Cardiac muscle cell (in vitro differentiated cells and primary cell): ENCODE measurements around the gene TTR. TPM values are rescaled to one million over a fixed set of nuclear protein-coding genes. Genes with fewer than 3 reads are reported as not detected.

Source experiments
- DNase-seq, 2 donors: peaks; one replicate each; pipeline versions ENCODE4 v3.0.0 to v3.0.0-alpha.2; 2010 to 2017; ENCODE audit warnings: low read depth in 1 of 2, low spot score in 1 of 2
- H3K27ac ChIP-seq: fragments of 200-600 bp; sonication (generic); 2 replicates; pipeline ENCODE4 v1.5.1; 2016
- H3K27me3 ChIP-seq: fragments of 200-600 bp; sonication (generic); 2 replicates; pipeline ENCODE4 v1.6.0; 2016; ENCODE audit warnings: control low read depth
- H3K36me3 ChIP-seq: fragments of 200-600 bp; sonication (generic); 2 replicates; pipeline ENCODE4 v1.5.1; 2016; ENCODE audit warnings: control low read depth
- H3K4me1 ChIP-seq: fragments of 200-600 bp; sonication (generic); 2 replicates; pipeline ENCODE4 v1.8.1; 2017; ENCODE audit warnings: low read depth, mild to moderate bottlenecking, mixed run types
- H3K4me3 ChIP-seq: fragments of 200-600 bp; sonication (generic); 2 replicates; pipeline ENCODE4 v1.5.1; 2016; ENCODE audit warnings: mild to moderate bottlenecking
- H3K9me3 ChIP-seq: fragments of 200-600 bp; sonication (generic); 2 replicates; pipeline ENCODE4 v1.5.1; 2017; ENCODE audit warnings: low read depth, mild to moderate bottlenecking, control low read depth
- polyA plus RNA-seq: library from polyadenylated mRNA; unstranded; fragments of >200 nt; fragmentation: Nextera tagmentation; extraction: Ambion mirVana; gene quantifications from 2 replicates; pipeline ENCODE4 v1.2.1, GENCODE V29; 2016
- total RNA-seq: library from RNA; depleted of rRNA; stranded (reverse); fragments of >200 nt; gene quantifications from 2 replicates; pipeline ENCODE4 v1.2.3, GENCODE V29; 2016
- TF ChIP-seq, protein P1 (sequence below): IDR thresholded peaks from 2 replicates; pipeline ENCODE4 v1.5.1; 2012; ENCODE audit warnings: low read depth, mild to moderate bottlenecking, low read length

Gene TTR
- total and polyA plus RNA-seq, 2 experiments from 2014 or later, result 0.98 to 2.7 TPM

DNA sequence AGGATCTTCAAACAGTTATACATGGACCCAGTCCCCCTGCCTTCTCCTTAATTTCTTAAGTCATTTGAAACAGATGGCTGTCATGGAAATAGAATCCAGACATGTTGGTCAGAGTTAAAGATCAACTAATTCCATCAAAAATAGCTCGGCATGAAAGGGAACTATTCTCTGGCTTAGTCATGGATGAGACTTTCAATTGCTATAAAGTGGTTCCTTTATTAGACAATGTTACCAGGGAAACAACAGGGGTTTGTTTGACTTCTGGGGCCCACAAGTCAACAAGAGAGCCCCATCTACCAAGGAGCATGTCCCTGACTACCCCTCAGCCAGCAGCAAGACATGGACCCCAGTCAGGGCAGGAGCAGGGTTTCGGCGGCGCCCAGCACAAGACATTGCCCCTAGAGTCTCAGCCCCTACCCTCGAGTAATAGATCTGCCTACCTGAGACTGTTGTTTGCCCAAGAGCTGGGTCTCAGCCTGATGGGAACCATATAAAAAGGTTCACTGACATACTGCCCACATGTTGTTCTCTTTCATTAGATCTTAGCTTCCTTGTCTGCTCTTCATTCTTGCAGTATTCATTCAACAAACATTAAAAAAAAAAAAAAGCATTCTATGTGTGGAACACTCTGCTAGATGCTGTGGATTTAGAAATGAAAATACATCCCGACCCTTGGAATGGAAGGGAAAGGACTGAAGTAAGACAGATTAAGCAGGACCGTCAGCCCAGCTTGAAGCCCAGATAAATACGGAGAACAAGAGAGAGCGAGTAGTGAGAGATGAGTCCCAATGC is 4.6 kb downstream of the TTR start:
- TF ChIP-seq, protein P1, sequence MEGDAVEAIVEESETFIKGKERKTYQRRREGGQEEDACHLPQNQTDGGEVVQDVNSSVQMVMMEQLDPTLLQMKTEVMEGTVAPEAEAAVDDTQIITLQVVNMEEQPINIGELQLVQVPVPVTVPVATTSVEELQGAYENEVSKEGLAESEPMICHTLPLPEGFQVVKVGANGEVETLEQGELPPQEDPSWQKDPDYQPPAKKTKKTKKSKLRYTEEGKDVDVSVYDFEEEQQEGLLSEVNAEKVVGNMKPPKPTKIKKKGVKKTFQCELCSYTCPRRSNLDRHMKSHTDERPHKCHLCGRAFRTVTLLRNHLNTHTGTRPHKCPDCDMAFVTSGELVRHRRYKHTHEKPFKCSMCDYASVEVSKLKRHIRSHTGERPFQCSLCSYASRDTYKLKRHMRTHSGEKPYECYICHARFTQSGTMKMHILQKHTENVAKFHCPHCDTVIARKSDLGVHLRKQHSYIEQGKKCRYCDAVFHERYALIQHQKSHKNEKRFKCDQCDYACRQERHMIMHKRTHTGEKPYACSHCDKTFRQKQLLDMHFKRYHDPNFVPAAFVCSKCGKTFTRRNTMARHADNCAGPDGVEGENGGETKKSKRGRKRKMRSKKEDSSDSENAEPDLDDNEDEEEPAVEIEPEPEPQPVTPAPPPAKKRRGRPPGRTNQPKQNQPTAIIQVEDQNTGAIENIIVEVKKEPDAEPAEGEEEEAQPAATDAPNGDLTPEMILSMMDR, result no peak
- DNase-seq, result no peak
- no peak overlapping the region for H3K27ac ChIP-seq

DNA sequence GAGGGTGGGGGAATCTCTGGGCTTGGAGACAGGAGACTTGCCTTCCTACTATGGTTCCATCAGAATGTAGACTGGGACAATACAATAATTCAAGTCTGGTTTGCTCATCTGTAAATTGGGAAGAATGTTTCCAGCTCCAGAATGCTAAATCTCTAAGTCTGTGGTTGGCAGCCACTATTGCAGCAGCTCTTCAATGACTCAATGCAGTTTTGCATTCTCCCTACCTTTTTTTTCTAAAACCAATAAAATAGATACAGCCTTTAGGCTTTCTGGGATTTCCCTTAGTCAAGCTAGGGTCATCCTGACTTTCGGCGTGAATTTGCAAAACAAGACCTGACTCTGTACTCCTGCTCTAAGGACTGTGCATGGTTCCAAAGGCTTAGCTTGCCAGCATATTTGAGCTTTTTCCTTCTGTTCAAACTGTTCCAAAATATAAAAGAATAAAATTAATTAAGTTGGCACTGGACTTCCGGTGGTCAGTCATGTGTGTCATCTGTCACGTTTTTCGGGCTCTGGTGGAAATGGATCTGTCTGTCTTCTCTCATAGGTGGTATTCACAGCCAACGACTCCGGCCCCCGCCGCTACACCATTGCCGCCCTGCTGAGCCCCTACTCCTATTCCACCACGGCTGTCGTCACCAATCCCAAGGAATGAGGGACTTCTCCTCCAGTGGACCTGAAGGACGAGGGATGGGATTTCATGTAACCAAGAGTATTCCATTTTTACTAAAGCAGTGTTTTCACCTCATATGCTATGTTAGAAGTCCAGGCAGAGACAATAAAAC is 6.5 kb downstream of the TTR start:
- no peaks in the 10 kb centered on the region for H3K9me3 ChIP-seq
- no peak overlapping the region for H3K4me3 ChIP-seq
- DNase-seq, result no peak
- TF ChIP-seq, protein P1, result no peak
- H3K4me1 ChIP-seq, result no peaks in the 10 kb centered on the region
- H3K27me3 ChIP-seq, result no peaks in the 10 kb centered on the region
- H3K36me3 ChIP-seq, result no peaks in the 10 kb centered on the region
- H3K27ac ChIP-seq, result no peak overlapping the region

More for the DNA sequence above, 4.6 kb downstream of the TTR start:
- Histone ChIP-seq H3K4me1 (no peaks in the 10 kb centered on the region), H3K9me3 (no peaks in the 10 kb centered on the region), H3K36me3 (no peaks in the 10 kb centered on the region), H3K4me3 (no peak overlapping the region), H3K27me3 (no peaks in the 10 kb centered on the region)

GRCh38 chr18:31603315-31603714 is 11.6 kb downstream of the TTR start:
- no peaks in the 10 kb centered on the region for H3K36me3 ChIP-seq
- no peak overlapping the region for H3K27ac ChIP-seq
- no peak overlapping the region for H3K4me3 ChIP-seq
- H3K4me1 ChIP-seq, result no peaks in the 10 kb centered on the region
- no peaks in the 10 kb centered on the region for H3K9me3 ChIP-seq
- no peak for DNase-seq
- TF ChIP-seq, protein P1, result no peak
- no peaks in the 10 kb centered on the region for H3K27me3 ChIP-seq

DNA sequence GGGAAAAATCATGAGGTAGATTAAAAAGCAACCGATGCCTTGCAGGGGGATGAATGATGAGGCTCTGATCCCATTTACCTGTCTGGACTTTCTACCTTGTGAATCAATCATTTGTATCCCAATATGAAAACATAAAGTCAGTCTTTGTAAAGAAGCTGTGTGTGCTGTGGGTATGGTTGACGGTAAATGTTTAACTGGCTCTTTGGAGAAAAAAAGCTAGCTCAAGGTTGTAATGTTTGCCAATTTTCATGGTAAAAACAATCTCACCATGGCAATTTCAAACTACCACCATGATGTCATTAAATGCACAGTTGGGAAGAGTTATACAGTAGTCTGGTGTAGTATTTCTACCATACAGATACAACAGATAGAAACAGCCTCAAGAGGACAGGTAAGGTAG is 14.6 kb downstream of the TTR start:
- Histone ChIP-seq H3K4me3 (no peak overlapping the region), H3K4me1 (peaks cover 13% of the 10 kb centered on the region), H3K36me3 (no peaks in the 10 kb centered on the region), H3K27ac (no peak overlapping the region), H3K9me3 (no peaks in the 10 kb centered on the region), H3K27me3 (no peaks in the 10 kb centered on the region)
- no peak for DNase-seq
- TF ChIP-seq, protein P1, result no peak

- Histone ChIP-seq H3K4me1 (peaks cover 25% of the 10 kb centered on the region), H3K27me3 (no peaks in the 10 kb centered on the region), H3K4me3 (no peak overlapping the region), H3K9me3 (no peaks in the 10 kb centered on the region), H3K27ac (no peak overlapping the region), H3K36me3 (no peaks in the 10 kb centered on the region)
- DNase-seq, result no peak
- TF ChIP-seq, protein P1, result no peak
These were observed 15.7 kb downstream of the TTR start for GRCh38 chr18:31607384-31607783.
